ENCODE data around the gene STARD13.

DNA sequence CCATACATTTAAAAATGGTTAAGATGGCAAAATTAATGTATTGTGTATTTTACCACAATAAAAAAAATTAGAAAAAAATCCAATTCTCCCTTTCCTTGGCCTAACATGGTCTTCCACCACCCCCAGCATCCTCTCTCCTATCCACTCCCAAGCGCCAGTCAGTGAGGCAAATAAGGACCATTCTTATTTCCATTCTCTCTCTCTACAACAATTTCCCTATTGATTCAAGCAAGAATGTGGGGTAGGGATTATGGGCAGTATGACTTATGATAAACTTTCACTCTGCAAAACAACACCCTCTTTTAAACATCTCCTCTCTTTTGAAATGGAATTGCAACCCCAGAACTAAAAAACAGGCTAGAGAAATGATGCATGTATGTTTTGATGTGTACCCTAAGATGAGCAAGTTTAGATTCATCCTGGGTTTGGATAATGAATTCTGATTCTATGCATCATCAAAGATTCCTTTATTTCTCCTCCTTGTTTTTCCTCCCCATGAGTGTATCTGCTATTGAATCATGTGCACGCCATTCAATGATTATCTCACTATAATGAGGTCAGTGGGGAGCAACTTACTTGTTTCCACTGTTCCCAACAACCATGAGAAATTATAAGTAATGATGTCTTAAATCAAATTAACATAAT, 3.5 kb downstream of the STARD13 start:
- TF ChIP-seq, protein P1, sequence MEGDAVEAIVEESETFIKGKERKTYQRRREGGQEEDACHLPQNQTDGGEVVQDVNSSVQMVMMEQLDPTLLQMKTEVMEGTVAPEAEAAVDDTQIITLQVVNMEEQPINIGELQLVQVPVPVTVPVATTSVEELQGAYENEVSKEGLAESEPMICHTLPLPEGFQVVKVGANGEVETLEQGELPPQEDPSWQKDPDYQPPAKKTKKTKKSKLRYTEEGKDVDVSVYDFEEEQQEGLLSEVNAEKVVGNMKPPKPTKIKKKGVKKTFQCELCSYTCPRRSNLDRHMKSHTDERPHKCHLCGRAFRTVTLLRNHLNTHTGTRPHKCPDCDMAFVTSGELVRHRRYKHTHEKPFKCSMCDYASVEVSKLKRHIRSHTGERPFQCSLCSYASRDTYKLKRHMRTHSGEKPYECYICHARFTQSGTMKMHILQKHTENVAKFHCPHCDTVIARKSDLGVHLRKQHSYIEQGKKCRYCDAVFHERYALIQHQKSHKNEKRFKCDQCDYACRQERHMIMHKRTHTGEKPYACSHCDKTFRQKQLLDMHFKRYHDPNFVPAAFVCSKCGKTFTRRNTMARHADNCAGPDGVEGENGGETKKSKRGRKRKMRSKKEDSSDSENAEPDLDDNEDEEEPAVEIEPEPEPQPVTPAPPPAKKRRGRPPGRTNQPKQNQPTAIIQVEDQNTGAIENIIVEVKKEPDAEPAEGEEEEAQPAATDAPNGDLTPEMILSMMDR (IDR thresholded peaks at IDR 0.05): no peak
- no peak for TF ChIP-seq POLR2A (IDR thresholded peaks at IDR 0.05)

All from right lobe of liver (tissue), 4 donors.